ENCODE measurements around the gene TAF1C.

The TAF1C gene

DNA sequence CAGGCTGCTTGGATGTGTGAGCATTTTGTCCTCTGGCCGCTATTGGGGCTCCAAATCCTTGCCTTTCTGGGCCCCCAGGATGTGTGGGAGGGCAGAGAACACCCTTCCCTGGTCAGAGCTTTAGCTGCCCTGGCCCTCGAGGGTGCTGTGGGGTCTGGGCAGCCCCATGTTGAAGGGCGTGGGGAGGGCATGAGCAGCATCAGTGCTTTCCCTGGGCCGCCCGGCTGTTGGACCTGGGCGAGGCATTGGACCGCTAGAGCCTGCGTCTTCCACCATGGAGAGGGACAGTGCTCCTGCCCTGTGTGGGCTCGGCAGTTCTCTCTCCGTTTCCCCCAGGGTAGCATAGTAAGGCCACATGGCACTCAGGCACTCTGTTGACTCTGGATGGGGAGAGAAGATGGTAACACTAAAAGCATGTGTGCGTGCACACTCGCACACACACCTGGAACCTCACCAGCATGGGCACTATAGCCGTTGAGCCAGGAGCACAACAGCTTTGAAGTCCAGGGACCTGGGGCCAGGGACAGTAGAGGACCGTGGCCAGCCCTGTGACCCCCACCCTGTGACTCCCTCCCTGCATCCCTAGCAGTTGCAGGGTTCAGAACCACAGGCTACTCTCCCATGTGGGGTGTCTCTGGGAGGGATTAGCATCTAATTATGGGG, 10.7 kb upstream of the TAF1C start:
- DNase-seq (no peak), ATAC-seq (no peak)
- H3K9me3 Mint-ChIP-seq = no peaks in the 10 kb centered on the region
- H3K27ac Mint-ChIP-seq = peak overlapping the region in 1 of 2 donors; percentile 82
- H3K27me3 Mint-ChIP-seq = no peaks in the 10 kb centered on the region
- peaks cover 24% of the 10 kb centered on the region for H3K4me1 Mint-ChIP-seq
- H3K4me3 Mint-ChIP-seq = no peak overlapping the region

- no peaks in the 10 kb centered on the region for H3K9me3 Mint-ChIP-seq
- no peaks in the 10 kb centered on the region for H3K27me3 Mint-ChIP-seq
- no peak for DNase-seq
- H3K4me1 Mint-ChIP-seq = peaks cover 24% of the 10 kb centered on the region
- no peak for ATAC-seq
- no peak overlapping the region for H3K27ac Mint-ChIP-seq
- H3K4me3 Mint-ChIP-seq = no peak overlapping the region
Measured at GRCh38 chr16:84196727-84197394, 10.0 kb upstream of the TAF1C start.

- no peaks in the 10 kb centered on the region for H3K27me3 Mint-ChIP-seq
- H3K27ac Mint-ChIP-seq = no peak overlapping the region
Measured at GRCh38 chr16:84196101-84196500, 9.2 kb upstream of the TAF1C start.

GRCh38 chr16:84195201-84196093, 8.6 kb upstream of the TAF1C start:
- DNase-seq (no peak), ATAC-seq (peak; percentile 13)
- H3K9me3 Mint-ChIP-seq = no peaks in the 10 kb centered on the region
- H3K4me1 Mint-ChIP-seq = peaks cover 24% of the 10 kb centered on the region
- no peak overlapping the region for H3K4me3 Mint-ChIP-seq
- peak overlapping the region in 1 of 2 donors; percentile 94 for H3K27ac Mint-ChIP-seq
- no peaks in the 10 kb centered on the region for H3K27me3 Mint-ChIP-seq

More at GRCh38 chr16:84196101-84196500, 9.2 kb upstream of the TAF1C start:
- no peaks in the 10 kb centered on the region for H3K9me3 Mint-ChIP-seq
- no peak for DNase-seq
- peaks cover 24% of the 10 kb centered on the region for H3K4me1 Mint-ChIP-seq
- no peak overlapping the region for H3K4me3 Mint-ChIP-seq
- ATAC-seq = peak; percentile 1

DNA sequence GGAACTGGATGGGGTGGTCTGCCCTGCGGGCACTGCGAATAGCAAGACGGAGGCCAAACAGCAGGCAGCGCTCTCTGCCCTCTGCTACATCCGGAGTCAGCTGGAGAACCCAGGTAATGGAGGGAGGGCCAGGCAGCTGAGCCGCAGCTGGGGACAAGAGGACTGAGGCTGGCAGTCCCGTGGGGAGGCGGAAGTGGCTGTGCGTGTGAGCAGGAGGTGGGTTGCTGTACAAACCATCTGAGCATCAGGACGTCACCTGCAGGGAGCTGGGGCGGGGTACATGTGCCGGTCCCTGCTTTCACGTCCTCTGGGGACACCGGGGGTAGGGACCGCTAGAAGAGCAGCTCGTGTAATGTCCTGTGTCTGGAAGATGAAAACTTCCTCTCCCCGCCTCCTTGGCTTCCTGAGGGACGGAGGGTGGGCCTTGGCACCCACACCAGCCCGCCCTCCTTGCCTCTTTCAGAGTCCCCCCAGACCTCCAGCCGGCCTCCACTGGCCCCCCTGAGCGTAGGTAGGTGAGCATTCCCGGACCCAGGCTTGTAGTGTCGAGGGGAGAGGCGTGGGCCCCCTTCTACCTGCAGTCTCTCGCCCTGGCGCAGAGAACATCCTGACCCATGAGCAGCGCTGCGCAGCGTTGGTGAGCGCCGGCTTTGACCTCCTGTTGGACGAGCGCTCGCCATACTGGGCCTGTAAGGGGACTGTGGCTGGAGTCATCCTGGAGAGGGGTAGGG, 7.8 kb upstream of the TAF1C start:
- Mint-ChIP-seq H3K9me3 (no peaks in the 10 kb centered on the region), H3K27me3 (no peaks in the 10 kb centered on the region), H3K27ac (peak overlapping the region; percentile 89 to 94), H3K4me1 (peaks cover 24% of the 10 kb centered on the region), H3K4me3 (peak overlapping the region; percentile 77 to 84)
- DNase-seq (peak; percentile 62 to 67), ATAC-seq (peak; percentile 78)

DNA sequence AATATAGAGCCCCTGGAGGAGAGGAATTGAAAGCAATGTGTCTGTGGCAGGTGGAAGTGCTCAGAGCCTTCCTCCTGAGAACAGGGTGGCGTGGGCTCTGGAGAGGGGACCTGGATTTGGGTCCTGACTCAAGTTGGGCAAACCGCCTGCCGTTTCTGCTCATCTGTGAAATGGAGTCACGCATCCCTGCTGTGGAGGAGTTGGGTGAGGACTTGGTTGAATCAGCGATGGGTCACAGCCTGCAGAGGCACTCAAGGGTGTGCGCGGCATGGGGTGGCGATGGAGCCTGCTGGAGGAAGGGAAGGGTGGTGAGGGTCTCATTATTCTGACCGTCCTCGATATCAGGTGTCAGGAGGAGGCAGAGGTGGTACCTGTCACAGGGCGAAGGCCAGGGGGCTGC, 7.2 kb upstream of the TAF1C start:
- H3K4me1 Mint-ChIP-seq = peaks cover 24% of the 10 kb centered on the region
- H3K4me3 Mint-ChIP-seq = peak overlapping the region; percentile 77 to 84
- H3K9me3 Mint-ChIP-seq = no peaks in the 10 kb centered on the region
- DNase-seq (no peak), ATAC-seq (peak; percentile 16)
- H3K27ac Mint-ChIP-seq = peak overlapping the region; percentile 89 to 94
- H3K27me3 Mint-ChIP-seq = no peaks in the 10 kb centered on the region

DNA sequence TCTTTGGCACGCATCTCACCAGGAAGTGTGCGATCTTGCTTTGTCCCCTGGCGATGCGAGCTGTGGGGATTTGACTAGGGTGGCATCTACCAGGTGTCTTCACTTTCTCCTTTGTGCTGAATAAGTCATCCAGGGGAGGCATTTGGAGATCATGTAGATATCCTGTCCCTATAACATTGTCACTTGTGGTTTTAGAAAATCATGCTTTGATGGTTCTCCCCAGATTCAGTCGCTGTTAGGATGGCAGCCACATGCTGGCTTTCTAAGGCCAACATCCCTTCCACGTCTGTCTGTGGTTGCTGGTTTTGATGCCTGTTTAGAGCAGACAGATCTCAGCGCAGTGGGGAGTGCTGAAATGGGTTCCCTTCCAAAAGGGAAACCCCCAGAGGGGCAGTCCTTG, 6.6 kb upstream of the TAF1C start:
- Mint-ChIP-seq H3K27ac (peak overlapping the region; percentile 89 to 94), H3K27me3 (no peaks in the 10 kb centered on the region), H3K4me3 (peak overlapping the region; percentile 77 to 84), H3K9me3 (no peaks in the 10 kb centered on the region), H3K4me1 (peaks cover 24% of the 10 kb centered on the region)
- ATAC-seq (peak; percentile 35), DNase-seq (peak; percentile 11 to 28)

DNA sequence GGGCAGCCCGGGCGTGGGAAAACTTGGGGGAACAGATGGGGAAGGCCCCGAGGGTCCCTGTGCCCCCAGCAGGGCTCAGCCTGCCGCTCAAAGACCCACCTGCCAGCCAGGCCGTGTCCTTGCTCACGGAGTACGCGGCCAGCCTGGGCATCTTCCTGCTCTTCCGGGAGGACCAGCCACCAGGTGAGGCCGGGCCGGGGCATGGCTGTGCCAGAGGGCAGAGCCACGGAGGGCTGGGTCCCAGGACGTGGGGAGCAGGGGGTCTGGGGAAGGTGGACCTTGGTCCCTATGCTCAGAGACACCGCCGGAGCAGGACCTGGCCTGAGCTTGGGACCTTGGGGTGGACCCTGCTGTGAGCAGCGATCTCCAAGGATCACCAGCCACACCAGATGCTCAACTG, 4.6 kb upstream of the TAF1C start:
- no peaks in the 10 kb centered on the region for H3K9me3 Mint-ChIP-seq
- H3K27ac Mint-ChIP-seq = no peak overlapping the region
- DNase-seq (no peak), ATAC-seq (no peak)
- H3K27me3 Mint-ChIP-seq = no peaks in the 10 kb centered on the region
- H3K4me3 Mint-ChIP-seq = no peak overlapping the region
- H3K4me1 Mint-ChIP-seq = peaks cover 30% of the 10 kb centered on the region

DNA sequence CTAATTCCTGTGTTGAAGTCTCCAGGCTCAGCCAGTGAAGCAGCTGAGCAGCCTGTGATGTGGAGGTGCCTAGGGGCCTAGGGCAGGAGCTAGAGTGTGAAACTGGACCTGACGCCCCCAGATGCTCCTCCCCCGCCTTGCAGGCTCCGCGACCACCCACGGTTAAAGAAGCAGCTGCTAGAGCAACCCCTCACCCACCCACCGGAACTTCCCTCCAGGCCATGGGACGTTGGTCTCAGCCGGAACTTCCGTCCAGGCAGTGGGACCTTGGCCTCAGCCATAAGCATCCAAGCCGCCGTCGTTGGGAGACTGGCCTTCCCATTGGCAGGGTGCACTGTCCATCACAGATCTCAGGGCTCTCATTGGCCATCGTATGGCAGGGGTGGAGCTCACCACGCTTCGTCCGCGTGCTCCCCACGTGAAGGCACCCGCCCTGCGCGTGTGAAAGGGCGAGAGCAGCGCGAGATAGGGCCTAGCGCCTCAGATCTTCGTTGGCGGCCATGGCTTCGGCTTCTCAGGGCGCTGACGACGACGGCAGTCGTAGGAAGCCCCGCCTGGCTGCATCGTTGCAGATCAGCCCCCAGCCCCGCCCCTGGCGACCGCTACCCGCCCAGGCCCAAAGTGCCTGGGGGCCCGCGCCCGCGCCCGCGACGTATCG, 4.0 kb upstream of the TAF1C start, which contains the start of gene ADAD2:
TSS of gene ADAD2 (plus strand) at position 427 of the 658 bp plus-strand sequence. CDS start at position 501, 74 bp downstream.
- H3K27ac Mint-ChIP-seq = no peak within 1 kb of the TSS
- H3K4me3 Mint-ChIP-seq = no peak within 1 kb of the TSS
- H3K27me3 Mint-ChIP-seq = no peaks in the 10 kb centered on the region
- ATAC-seq = no peak
- peaks cover 34% of the 10 kb centered on the region for H3K4me1 Mint-ChIP-seq
- DNase-seq = peak in 1 of 2 donors; percentile 16
- H3K9me3 Mint-ChIP-seq = no peaks in the 10 kb centered on the region

GRCh38 chr16:84184775-84185174, 2.1 kb downstream of the TAF1C start:
- Mint-ChIP-seq H3K4me1 (peaks cover 37% of the 10 kb centered on the region), H3K27ac (peak overlapping the region; percentile 10 to 38), H3K27me3 (no peaks in the 10 kb centered on the region), H3K4me3 (peak overlapping the region; percentile 46 to 98), H3K9me3 (no peaks in the 10 kb centered on the region)
- DNase-seq (no peak), ATAC-seq (no peak)

GRCh38 chr16:84183911-84184591, 2.8 kb downstream of the TAF1C start:
- Mint-ChIP-seq H3K4me3 (no peak overlapping the region), H3K27me3 (no peaks in the 10 kb centered on the region), H3K27ac (peak overlapping the region in 1 of 2 donors; percentile 69), H3K9me3 (no peaks in the 10 kb centered on the region), H3K4me1 (peaks cover 37% of the 10 kb centered on the region)
- ATAC-seq (no peak), DNase-seq (no peak)

- DNase-seq (no peak), ATAC-seq (no peak)
- H3K27ac Mint-ChIP-seq = no peak overlapping the region
- H3K4me3 Mint-ChIP-seq = no peak overlapping the region
- no peaks in the 10 kb centered on the region for H3K27me3 Mint-ChIP-seq
- peaks cover 40% of the 10 kb centered on the region for H3K4me1 Mint-ChIP-seq
- no peaks in the 10 kb centered on the region for H3K9me3 Mint-ChIP-seq
Measured at GRCh38 chr16:84183572-84183875, 3.3 kb downstream of the TAF1C start.

- peak overlapping the region in 1 of 2 donors; percentile 60 for H3K27ac Mint-ChIP-seq
- ATAC-seq = no peak
- H3K27me3 Mint-ChIP-seq = no peaks in the 10 kb centered on the region
- DNase-seq = no peak
- H3K9me3 Mint-ChIP-seq = no peaks in the 10 kb centered on the region
- no peak overlapping the region for H3K4me3 Mint-ChIP-seq
- H3K4me1 Mint-ChIP-seq = peaks cover 46% of the 10 kb centered on the region
Measured at GRCh38 chr16:84182680-84183571, 3.9 kb downstream of the TAF1C start.
